GM12875 (cell line): ENCODE data around the gene DUSP7.

Source experiments
- H3K4me3 ChIP-seq: one replicate; pipeline ENCODE4 v1.5.1; 2011; ENCODE audit warnings: low read depth, low read length, control low read depth
- TF ChIP-seq, protein P1 (sequence below): IDR thresholded peaks from 2 replicates; pipeline ENCODE4 v1.5.1; 2011; ENCODE audit warnings: low read depth, mild to moderate bottlenecking, control low read depth, inconsistent platforms, low read length, moderate library complexity, borderline replicate concordance; ENCODE audit not compliant: insufficient read depth

The DUSP7 gene

DNA sequence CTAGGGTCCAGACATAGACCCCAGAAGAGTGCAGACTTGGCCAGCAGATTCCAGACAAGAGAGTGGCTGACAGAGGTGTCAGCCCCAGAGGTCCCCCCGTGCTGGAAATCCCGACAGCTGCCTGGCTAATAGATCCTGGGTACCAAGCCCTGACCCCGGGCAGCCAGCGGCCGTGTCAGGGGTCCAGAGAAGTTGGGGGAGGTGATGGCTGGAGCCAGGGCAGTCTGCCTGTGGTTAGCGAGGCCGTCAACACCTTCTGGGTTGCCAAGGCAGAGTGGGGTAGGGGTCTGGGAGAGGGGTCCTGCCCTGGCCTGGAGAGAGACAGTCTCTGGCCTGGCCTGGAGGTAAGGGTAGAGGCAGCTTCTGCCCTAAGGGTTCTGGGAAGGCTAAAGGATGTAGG lies 35.6 kb downstream of the DUSP7 start:
- TF ChIP-seq, protein P1, sequence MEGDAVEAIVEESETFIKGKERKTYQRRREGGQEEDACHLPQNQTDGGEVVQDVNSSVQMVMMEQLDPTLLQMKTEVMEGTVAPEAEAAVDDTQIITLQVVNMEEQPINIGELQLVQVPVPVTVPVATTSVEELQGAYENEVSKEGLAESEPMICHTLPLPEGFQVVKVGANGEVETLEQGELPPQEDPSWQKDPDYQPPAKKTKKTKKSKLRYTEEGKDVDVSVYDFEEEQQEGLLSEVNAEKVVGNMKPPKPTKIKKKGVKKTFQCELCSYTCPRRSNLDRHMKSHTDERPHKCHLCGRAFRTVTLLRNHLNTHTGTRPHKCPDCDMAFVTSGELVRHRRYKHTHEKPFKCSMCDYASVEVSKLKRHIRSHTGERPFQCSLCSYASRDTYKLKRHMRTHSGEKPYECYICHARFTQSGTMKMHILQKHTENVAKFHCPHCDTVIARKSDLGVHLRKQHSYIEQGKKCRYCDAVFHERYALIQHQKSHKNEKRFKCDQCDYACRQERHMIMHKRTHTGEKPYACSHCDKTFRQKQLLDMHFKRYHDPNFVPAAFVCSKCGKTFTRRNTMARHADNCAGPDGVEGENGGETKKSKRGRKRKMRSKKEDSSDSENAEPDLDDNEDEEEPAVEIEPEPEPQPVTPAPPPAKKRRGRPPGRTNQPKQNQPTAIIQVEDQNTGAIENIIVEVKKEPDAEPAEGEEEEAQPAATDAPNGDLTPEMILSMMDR = no peak
- no peak overlapping the region for H3K4me3 ChIP-seq

DNA sequence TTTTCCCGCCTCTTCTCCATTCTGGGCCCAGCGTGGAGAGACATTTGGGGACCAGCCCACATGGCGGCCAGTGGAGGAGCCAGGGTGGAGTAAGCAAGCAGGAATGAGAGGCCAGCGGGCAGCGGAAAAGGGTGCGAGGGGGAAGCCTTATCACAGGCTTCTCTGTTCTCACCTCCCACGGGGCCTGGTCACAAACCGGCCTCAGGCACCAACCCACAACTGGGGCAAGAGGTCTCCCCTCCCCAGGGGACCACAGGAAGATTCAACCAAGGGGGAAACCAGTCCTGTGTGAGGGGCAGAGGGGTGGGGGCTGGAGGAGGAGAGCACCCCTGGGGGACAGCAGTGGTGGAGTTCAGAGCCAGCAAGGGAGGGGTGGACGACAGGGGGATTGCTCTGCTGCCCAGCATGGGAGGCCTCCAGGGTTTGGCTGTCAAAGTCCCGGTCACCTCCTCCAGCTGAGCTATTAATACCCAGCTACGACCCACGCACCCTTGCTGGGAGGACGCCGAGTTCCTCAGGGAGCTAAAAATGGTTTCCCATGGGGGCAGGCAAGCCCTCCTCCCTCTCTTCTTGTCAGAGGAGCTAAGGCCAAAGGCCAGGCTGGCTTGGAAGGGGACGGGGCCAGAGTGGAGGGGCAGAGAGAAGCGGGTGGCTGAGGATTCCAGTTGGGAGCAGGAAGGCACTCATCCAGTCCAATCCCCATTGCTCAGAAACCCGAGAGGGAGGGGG lies 36.9 kb downstream of the DUSP7 start:
- TF ChIP-seq, protein P1 = no peak
- H3K4me3 ChIP-seq = no peak overlapping the region

DNA sequence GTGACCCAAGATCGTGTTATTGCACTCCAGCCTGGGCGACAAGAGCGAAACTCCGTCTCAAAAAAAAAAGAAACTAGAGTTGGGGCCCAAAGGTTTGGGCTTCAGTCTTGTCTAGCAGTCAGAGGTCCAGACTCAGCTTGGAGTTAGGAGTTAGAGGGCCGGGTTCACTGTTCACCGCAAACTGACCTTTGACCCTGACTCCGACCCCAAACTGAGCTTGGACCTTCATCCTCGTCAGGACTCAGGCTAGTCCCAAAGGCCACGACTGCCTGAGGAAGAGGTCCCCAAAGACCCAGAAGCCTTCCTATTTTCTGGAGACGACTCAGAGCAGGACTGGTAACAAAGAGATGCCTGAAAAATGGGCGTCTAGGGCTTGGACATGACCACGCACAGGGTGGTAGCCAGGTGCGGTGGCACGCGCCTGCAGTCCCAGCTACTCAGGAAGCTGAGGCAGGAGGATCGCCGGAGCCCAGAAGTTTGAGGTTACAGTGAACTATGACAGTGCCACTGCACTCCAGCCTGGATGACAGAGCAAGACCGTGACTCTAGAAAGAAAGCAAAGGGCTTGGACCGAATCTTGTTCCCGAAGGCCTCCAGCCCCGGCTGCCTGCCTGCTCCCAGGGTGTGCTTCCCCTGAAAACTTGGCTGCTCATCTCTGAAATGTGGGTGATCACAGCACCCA lies 37.9 kb downstream of the DUSP7 start:
- no peak overlapping the region for H3K4me3 ChIP-seq
- TF ChIP-seq, protein P1 = no peak

DNA sequence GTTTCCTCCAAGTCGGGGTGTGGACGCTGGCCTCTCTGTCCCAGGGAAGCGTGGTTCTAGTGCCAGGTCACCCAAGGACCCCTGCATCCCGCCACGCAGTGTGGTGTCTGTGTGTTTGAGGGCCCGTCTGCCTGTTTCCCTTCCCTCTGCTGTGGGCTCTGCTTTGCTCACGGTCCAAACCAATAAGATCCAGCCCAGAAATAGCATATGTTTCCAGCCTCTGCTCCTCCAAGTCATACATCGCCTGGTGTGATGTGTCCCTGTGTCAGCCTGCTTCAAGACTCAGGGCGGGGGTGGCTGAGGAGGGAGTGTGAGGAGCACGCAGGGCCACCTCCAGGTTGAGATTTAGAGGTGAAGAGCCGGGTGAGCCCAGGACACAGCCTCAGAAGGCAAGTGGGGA lies 38.8 kb downstream of the DUSP7 start:
- H3K4me3 ChIP-seq = no peak overlapping the region

DNA sequence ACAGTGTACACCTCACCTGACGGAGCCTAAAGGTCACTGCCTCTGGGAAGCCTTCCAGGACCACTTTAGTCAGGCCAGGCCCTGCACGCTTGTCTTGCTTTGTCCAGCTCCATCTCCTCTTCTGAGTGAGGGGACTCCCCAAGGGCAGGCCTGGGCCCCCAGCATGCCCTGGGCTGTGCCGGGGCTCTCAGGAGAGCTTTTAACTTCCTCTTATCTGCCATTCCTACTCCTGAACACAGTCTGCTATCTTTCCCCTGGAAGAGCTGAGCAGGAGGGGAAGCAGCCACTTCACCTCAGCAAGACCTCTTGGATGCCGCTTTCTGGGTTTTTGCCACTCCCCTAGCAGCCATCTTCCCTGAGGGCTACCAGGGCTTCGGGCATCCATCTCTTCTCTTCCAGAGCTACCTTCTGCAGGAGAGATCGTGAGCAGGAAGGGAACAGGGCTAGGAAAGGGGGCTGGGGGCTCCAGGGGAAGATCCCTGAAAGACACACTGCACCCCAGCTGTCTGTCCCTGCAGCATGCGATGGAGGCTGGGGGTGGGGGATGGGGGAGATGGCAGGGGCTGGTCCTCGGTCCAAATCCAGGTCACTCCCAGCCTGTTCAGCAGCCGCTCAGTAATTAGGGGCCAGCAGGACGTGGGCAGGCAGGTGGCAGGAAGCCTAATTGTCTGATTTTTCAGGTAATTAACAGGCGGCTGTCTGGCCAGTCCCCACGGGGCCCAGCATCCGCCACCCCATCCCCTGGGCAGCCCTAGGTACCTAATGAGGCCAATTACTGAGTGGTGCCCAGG lies 40.7 kb downstream of the DUSP7 start:
- TF ChIP-seq, protein P1 = no peak
- no peak overlapping the region for H3K4me3 ChIP-seq

More for the DNA sequence above, 38.8 kb downstream of the DUSP7 start:
- TF ChIP-seq, protein P1 = no peak

DNA sequence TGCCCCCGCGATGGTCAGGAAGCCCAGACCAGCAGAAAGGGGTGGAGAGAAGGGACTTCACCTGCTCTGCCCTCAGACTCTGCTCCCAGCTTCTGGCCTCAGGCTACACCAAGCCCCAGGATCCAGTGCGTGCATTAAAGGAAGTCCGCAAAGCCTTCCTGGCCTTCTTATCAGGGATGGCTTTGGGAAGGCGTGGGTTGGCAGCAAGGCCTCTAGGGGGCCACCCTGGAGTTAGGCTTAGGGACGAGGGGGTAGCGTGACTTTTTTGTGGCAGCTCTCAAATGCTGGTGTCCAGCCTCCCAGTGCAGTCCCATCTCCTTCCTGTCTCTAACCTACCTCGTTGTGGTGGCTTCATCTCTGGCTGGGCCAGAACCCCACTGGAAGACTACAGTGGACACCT lies 41.8 kb downstream of the DUSP7 start:
- TF ChIP-seq, protein P1 = peak; percentile 27; the same call in 1 of the 2 replicates

More for the DNA sequence above, 41.8 kb downstream of the DUSP7 start:
- H3K4me3 ChIP-seq = no peak overlapping the region
